Fibroblast of pulmonary artery (primary cell): ENCODE measurements around the gene GPR137.

Source experiments
- DNase-seq: peaks from one replicate; pipeline ENCODE4 v3.0.0-alpha.2; 2010; ENCODE audit warnings: low read depth
- H3K4me3 ChIP-seq: replicated peaks from 2 replicates; pipeline ENCODE4 v1.5.1; 2011; ENCODE audit warnings: low read depth, mild to moderate bottlenecking, control low read depth, low read length, moderate library complexity
- TF ChIP-seq, protein P1 (sequence below): IDR thresholded peaks from 2 replicates; pipeline ENCODE4 v1.5.1; 2011; ENCODE audit warnings: mild to moderate bottlenecking, control low read depth, low read length, inconsistent platforms; ENCODE audit errors: missing control alignments

GPR137 gene

DNA sequence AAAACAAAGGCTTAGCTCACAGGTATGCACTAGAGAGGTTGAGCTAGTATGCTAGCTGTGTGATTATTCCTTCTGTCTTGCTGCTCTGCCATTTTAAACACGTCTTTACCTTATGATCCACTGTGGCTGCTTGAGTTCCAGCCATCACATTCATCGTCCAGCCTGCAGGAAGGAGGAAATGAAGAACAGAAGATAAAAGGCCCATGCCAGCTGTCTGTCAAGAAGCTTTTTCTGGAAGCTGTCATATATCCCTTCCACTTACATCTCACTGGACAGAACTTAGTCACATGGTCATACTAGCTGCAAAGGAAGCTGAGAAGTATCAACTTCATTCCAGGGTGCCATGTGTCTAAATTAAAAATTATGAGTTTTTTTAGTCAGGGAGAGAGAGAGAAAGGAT is 41.7 kb downstream of the GPR137 start:
- TF ChIP-seq, protein P1, sequence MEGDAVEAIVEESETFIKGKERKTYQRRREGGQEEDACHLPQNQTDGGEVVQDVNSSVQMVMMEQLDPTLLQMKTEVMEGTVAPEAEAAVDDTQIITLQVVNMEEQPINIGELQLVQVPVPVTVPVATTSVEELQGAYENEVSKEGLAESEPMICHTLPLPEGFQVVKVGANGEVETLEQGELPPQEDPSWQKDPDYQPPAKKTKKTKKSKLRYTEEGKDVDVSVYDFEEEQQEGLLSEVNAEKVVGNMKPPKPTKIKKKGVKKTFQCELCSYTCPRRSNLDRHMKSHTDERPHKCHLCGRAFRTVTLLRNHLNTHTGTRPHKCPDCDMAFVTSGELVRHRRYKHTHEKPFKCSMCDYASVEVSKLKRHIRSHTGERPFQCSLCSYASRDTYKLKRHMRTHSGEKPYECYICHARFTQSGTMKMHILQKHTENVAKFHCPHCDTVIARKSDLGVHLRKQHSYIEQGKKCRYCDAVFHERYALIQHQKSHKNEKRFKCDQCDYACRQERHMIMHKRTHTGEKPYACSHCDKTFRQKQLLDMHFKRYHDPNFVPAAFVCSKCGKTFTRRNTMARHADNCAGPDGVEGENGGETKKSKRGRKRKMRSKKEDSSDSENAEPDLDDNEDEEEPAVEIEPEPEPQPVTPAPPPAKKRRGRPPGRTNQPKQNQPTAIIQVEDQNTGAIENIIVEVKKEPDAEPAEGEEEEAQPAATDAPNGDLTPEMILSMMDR, result no peak
- no peak for DNase-seq
- no peak overlapping the region for H3K4me3 ChIP-seq

DNA sequence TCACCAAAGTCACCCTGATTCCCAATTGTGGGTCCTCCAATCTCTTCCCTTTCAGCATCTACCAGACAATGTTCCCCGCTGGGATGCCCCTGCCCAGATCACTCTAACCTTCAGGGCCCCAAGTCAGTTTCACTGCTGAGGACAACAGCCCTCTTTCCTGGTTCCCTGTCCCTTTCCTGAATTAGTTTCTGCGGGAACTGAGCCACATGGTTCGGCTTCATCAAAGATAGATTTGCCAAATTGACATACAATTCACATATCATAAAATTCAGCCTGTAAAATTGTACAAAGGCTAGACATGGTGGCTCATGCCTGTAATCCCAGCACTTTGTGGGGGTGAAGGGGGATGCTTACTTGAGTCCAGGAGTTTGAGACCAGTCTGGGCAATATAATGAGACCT is 42.3 kb downstream of the GPR137 start:
- DNase-seq, result no peak
- H3K4me3 ChIP-seq, result no peak overlapping the region
- TF ChIP-seq, protein P1, result no peak

DNA sequence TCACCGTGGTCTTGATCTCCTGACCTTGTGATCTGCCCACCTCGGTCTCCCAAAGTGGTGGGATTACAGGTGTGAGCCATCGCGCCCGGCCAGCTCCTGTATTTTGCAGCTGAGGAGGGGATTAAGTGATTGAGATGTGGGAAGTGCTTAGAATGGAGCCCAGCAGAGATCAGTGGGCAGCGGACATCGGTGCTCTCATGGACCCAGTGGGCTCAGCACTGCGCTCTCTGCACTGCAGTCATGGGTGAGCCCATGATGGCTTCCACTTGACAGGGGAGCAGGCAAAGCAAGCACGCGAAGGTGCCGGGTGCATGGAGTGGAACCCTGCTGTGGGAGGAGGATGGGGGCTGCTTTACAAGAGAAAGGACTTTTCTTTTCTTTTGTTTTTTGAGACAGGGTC is 45.2 kb downstream of the GPR137 start:
- no peak for DNase-seq
- TF ChIP-seq, protein P1, result no peak
- no peak overlapping the region for H3K4me3 ChIP-seq

DNA sequence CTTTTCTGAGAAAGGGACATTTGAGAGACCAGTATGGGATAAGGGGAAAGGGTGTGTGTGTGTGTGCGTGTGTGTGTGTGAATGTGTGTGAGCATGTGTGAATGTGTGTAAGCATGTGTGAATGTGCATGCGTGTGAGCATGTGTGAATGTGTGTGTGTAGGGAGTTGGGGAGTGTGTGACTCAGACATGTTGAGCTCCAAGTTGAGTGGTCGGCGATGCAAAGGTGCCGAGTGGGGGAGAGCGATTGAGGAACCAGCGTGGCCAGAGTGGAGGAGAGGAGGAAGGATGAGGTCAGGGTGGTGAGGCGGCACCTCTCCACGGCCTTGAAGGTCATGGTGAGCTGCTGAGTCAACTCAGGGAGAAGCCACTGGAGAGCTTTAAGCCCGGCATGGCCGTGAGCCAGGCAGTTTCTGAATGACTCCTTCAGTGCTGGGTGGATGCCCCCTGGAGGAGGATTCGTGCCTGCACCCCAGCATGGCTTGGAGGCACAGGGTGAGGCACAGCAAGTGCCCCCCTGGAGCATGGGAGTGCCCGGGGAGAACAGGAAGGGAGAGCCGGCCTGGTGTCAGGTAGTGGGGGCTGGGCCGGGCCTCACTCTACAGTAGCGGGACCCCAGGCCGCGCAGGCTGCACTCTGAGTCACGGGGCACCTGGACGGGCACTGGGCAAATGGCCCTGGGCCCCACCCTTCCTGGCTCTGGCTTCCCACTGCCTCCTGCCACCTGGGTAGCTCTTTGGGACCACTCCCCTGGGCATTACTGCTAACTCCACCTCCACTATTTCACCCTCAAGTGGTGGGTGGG is 46.1 kb downstream of the GPR137 start:
- TF ChIP-seq, protein P1, result peak; percentile 77
- no peak overlapping the region for H3K4me3 ChIP-seq
- peak; percentile 85 for DNase-seq

DNA sequence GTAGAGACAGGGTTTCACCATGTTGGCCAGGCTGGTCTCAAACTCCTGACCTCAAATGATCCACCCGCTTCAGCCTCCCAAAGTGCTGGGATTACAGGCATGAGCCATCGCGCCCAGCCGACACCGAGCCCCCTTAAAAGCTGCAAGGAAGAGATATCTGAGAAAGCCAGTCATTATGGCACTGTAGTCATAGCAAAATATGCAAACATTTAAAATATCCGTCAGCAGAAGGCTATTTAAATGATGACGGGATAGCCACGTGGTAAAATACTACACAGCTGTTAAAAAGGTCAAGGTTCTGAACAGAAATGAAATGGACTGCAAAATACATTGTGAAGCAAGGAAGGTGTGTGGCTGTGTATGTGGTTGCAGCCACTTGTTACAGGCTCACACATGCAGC is 47.9 kb downstream of the GPR137 start:
- H3K4me3 ChIP-seq, result no peak overlapping the region
- no peak for DNase-seq
- TF ChIP-seq, protein P1, result no peak

DNA sequence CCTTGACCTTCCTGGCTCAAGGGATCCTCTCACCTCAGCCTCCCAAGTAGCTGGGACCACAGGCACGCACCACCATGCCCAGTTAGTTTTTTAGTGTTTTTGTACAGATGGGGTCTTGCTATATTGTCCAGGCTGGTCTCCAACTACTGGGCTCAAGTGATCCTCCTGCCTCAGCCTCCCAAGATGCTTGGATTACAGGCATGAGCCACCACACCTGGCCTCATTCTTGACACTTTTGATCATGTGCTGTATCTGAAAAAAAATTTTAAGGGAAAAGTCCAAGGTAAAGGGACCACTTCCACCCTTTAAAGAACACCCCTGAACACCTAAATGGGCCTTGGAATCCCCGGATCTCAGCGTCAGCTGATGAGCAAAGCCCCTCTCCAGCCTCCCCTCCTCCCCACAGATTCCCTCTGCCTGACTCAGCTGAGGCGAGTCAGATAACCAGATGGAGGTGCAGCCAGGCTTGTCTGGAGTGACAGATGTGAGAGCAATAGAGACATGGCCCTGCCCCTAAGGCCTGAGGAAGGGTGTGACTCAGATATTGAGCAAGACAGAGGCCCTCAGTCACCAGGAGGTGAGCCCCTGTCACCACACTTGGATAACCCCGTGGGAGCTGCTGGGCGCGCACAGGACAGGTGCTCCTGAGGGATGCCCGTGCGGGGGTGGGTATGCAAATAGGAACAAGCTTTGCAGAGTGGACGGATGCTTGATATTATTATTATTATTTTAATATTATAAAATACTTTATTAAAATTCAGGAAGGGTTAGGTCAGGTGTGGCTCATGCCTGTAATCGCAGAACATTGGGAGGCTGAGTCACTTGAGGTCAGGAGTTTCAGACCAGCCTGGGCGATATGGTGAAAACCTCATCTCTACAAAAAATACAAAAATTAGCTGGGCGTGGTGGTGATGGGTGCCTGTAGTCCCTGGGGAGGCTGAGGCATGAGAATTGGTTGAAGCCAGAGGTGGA is 49.4 kb downstream of the GPR137 start:
- peak; percentile 81 for DNase-seq

More for the DNA sequence above, 49.4 kb downstream of the GPR137 start:
- no peak overlapping the region for H3K4me3 ChIP-seq
- TF ChIP-seq, protein P1, result no peak
